ENCODE measurements around the gene MICA.
A peak's percentile ranks its signal among the peaks of the same experiment; 100 is the strongest.

MICA gene

DNA sequence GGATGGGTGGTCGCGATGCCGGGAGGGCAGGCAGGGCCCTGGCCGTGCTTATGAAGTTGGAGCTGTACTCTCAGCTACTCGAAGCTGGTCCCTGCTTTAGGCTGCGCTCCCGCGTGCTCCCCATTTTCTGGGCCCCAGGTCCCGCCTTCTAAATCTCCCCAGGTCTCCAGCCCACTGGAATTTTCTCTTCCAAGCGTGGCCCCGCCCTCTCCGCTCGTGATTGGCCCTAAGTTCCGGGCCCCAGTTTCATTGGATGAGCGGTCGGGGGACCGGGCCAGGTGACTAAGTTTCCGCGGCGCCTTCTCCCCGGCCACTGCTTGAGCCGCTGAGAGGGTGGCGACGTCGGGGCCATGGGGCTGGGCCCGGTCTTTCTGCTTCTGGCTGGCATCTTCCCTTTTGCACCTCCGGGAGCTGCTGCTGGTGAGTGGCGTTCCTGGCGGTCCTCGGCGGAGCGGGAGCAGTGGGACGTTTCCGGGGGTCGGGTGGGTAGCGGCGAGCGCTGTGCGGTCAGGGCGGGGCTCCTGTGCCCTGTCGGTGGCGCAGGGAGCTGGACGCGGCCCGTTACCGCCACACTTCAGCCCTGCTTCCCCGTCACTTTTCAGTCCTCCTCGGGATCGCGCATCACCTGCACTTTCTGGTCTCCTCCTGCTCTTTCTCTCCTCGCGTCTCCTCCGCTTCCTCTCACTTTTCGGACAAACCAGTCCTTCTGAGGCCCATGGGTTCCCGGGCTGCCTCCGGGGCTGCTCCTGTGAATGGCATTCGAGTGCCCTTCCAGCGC, at the start of gene MICA (continued):
- TF ChIP-seq, protein P1, sequence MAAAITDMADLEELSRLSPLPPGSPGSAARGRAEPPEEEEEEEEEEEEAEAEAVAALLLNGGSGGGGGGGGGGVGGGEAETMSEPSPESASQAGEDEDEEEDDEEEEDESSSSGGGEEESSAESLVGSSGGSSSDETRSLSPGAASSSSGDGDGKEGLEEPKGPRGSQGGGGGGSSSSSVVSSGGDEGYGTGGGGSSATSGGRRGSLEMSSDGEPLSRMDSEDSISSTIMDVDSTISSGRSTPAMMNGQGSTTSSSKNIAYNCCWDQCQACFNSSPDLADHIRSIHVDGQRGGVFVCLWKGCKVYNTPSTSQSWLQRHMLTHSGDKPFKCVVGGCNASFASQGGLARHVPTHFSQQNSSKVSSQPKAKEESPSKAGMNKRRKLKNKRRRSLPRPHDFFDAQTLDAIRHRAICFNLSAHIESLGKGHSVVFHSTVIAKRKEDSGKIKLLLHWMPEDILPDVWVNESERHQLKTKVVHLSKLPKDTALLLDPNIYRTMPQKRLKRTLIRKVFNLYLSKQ (tag by site-specific recombination; IDR thresholded peaks at IDR 0.05; ENCODE audit: borderline replicate concordance): peak; percentile 40; the same call in 1 of the 2 replicates
- TF ChIP-seq ZNF664 (tag by site-specific recombination; IDR thresholded peaks at IDR 0.05) (no peak), ZNF341 (tag by site-specific recombination; IDR thresholded peaks at IDR 0.05; ENCODE audit: low read depth) (no peak; the same call in none of the 2 replicates), YY1 (tag by site-specific recombination; IDR thresholded peaks at IDR 0.05) (no peak), KLF1 (tag by site-specific recombination; IDR thresholded peaks at IDR 0.05) (peak; percentile 59), ZBTB48 (tag by site-specific recombination; IDR thresholded peaks at IDR 0.05) (peak; percentile 78), ZNF600 (tag by site-specific recombination; IDR thresholded peaks at IDR 0.05) (peak; percentile 87), ZNF776 (tag by site-specific recombination; IDR thresholded peaks at IDR 0.05; ENCODE audit: borderline replicate concordance) (no peak), ZNF10 (tag by site-specific recombination; IDR thresholded peaks at IDR 0.05) (peak; percentile 97), ZNF404 (tag by site-specific recombination; IDR thresholded peaks at IDR 0.05) (no peak), ZNF473 (tag by site-specific recombination; IDR thresholded peaks at IDR 0.05) (no peak), ZNF324 (tag by site-specific recombination; IDR thresholded peaks at IDR 0.05) (peak; percentile 28; the same call in 1 of the 2 replicates), ZNF670 (tag by site-specific recombination; IDR thresholded peaks at IDR 0.05; ENCODE audit: low read depth) (no peak), ZNF350 (tag by site-specific recombination; IDR thresholded peaks at IDR 0.05) (no peak), ZNF155 (tag by site-specific recombination; IDR thresholded peaks at IDR 0.05) (no peak), HOXA7 (CRISPR knock-in tag; IDR thresholded peaks at IDR 0.05; ENCODE audit: borderline replicate concordance) (no peak), ZNF366 (tag by site-specific recombination; conservative IDR thresholded peaks at IDR 0.05) (peak; percentile 46; the same call in 1 of the 2 replicates), MYNN (tag by site-specific recombination; IDR thresholded peaks at IDR 0.05; ENCODE audit: borderline replicate concordance) (no peak), ZNF416 (tag by site-specific recombination; IDR thresholded peaks at IDR 0.05) (no peak), EGR2 (tag by site-specific recombination; IDR thresholded peaks at IDR 0.05; ENCODE audit: low read depth) (peak; percentile 21; the same call in 1 of the 2 replicates), ZSCAN30 (tag by site-specific recombination; IDR thresholded peaks at IDR 0.05) (no peak), ZBTB8A (tag by site-specific recombination; IDR thresholded peaks at IDR 0.05) (peak; percentile 74), ZNF175 (tag by site-specific recombination; IDR thresholded peaks at IDR 0.05) (no peak), ZNF202 (tag by site-specific recombination; IDR thresholded peaks at IDR 0.05; ENCODE audit: borderline replicate concordance) (no peak), ZFP3 (tag by site-specific recombination; IDR thresholded peaks at IDR 0.05; ENCODE audit: low read depth) (no peak), ZNF555 (tag by site-specific recombination; conservative IDR thresholded peaks at IDR 0.05) (no peak), ZNF302 (tag by site-specific recombination; IDR thresholded peaks at IDR 0.05; ENCODE audit: low read depth) (no peak), ZNF558 (tag by site-specific recombination; IDR thresholded peaks at IDR 0.05) (no peak)
- TF ChIP-seq, protein P2, sequence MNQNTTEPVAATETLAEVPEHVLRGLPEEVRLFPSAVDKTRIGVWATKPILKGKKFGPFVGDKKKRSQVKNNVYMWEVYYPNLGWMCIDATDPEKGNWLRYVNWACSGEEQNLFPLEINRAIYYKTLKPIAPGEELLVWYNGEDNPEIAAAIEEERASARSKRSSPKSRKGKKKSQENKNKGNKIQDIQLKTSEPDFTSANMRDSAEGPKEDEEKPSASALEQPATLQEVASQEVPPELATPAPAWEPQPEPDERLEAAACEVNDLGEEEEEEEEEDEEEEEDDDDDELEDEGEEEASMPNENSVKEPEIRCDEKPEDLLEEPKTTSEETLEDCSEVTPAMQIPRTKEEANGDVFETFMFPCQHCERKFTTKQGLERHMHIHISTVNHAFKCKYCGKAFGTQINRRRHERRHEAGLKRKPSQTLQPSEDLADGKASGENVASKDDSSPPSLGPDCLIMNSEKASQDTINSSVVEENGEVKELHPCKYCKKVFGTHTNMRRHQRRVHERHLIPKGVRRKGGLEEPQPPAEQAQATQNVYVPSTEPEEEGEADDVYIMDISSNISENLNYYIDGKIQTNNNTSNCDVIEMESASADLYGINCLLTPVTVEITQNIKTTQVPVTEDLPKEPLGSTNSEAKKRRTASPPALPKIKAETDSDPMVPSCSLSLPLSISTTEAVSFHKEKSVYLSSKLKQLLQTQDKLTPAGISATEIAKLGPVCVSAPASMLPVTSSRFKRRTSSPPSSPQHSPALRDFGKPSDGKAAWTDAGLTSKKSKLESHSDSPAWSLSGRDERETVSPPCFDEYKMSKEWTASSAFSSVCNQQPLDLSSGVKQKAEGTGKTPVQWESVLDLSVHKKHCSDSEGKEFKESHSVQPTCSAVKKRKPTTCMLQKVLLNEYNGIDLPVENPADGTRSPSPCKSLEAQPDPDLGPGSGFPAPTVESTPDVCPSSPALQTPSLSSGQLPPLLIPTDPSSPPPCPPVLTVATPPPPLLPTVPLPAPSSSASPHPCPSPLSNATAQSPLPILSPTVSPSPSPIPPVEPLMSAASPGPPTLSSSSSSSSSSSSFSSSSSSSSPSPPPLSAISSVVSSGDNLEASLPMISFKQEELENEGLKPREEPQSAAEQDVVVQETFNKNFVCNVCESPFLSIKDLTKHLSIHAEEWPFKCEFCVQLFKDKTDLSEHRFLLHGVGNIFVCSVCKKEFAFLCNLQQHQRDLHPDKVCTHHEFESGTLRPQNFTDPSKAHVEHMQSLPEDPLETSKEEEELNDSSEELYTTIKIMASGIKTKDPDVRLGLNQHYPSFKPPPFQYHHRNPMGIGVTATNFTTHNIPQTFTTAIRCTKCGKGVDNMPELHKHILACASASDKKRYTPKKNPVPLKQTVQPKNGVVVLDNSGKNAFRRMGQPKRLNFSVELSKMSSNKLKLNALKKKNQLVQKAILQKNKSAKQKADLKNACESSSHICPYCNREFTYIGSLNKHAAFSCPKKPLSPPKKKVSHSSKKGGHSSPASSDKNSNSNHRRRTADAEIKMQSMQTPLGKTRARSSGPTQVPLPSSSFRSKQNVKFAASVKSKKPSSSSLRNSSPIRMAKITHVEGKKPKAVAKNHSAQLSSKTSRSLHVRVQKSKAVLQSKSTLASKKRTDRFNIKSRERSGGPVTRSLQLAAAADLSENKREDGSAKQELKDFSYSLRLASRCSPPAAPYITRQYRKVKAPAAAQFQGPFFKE (tag by site-specific recombination; IDR thresholded peaks at IDR 0.05; ENCODE audit: borderline replicate concordance): no peak
- TF ChIP-seq, protein P3, sequence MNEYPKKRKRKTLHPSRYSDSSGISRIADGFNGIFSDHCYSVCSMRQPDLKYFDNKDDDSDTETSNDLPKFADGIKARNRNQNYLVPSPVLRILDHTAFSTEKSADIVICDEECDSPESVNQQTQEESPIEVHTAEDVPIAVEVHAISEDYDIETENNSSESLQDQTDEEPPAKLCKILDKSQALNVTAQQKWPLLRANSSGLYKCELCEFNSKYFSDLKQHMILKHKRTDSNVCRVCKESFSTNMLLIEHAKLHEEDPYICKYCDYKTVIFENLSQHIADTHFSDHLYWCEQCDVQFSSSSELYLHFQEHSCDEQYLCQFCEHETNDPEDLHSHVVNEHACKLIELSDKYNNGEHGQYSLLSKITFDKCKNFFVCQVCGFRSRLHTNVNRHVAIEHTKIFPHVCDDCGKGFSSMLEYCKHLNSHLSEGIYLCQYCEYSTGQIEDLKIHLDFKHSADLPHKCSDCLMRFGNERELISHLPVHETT (tag by site-specific recombination; IDR thresholded peaks at IDR 0.05): no peak; the same call in 1 of the 2 replicates
